GM23338 (cell line): ENCODE results near the gene DIABLO. TPM values are rescaled to one million over a fixed set of nuclear protein-coding genes. Genes with fewer than 3 reads are reported as not detected.

Experiments used
- ATAC-seq: fragments of 200-7000 bp; cut with Tn5 transposase; 3 replicates; pipeline ENCODE4 v1.9.1; 2020
- DNase-seq: peaks from one replicate; pipeline ENCODE4 v3.0.0-alpha.2; 2015; ENCODE audit warnings: low spot score
- H2AFZ ChIP-seq: fragments of 200-600 bp; sonication (generic); 2 replicates; pipeline ENCODE4 v1.8.0; 2016; ENCODE audit warnings: antibody characterized with exemption, mild to moderate bottlenecking, moderate library complexity
- H3F3A ChIP-seq: fragments of 200-600 bp; sonication (generic); replicated peaks from 2 replicates; pipeline ENCODE4 v1.8.0; 2017; ENCODE audit warnings: antibody characterized with exemption, mixed run types, low read depth
- H3K27ac ChIP-seq: fragments of 200-600 bp; sonication (generic); 2 replicates; pipeline ENCODE4 v1.6.1; 2016; ENCODE audit warnings: low read depth
- H3K27me3 ChIP-seq: fragments of 200-600 bp; sonication (generic); 2 replicates; pipeline ENCODE4 v1.8.0; 2016; ENCODE audit warnings: mild to moderate bottlenecking, mixed run types, moderate library complexity; ENCODE audit not compliant: insufficient read depth
- H3K36me3 ChIP-seq: fragments of 200-600 bp; sonication (generic); 2 replicates; pipeline ENCODE4 v1.8.0; 2016; ENCODE audit warnings: mild to moderate bottlenecking; ENCODE audit not compliant: insufficient read depth
- H3K4me1 ChIP-seq: fragments of 200-600 bp; sonication (generic); 2 replicates; pipeline ENCODE4 v1.8.0; 2016; ENCODE audit warnings: mild to moderate bottlenecking, moderate library complexity; ENCODE audit not compliant: insufficient read depth
- H3K4me2 ChIP-seq: fragments of 200-600 bp; sonication (generic); 2 replicates; pipeline ENCODE4 v1.7.1; 2017; ENCODE audit warnings: mixed run types
- H3K4me3 ChIP-seq: fragments of 200-600 bp; sonication (generic); 2 replicates; pipeline ENCODE4 v1.6.1; 2016; ENCODE audit warnings: mixed run types
- H3K79me2 ChIP-seq: fragments of 200-600 bp; sonication (generic); replicated peaks from 2 replicates; pipeline ENCODE4 v1.8.0; 2017; ENCODE audit warnings: mild to moderate bottlenecking; ENCODE audit not compliant: insufficient read depth
- H3K9me2 ChIP-seq: fragments of 200-600 bp; sonication (generic); 2 replicates; pipeline ENCODE4 v1.8.0; 2017; ENCODE audit not compliant: insufficient read depth
- H4K20me1 ChIP-seq: fragments of 200-600 bp; sonication (generic); replicated peaks from 2 replicates; pipeline ENCODE4 v1.8.0; 2017; ENCODE audit warnings: mild to moderate bottlenecking; ENCODE audit not compliant: insufficient read depth
- H3K27ac Mint-ChIP-seq: 2 replicates; pipeline ENCODE4 v1.8.0; 2020; ENCODE audit warnings: inconsistent platforms, mild to moderate bottlenecking, moderate library complexity, mixed read lengths
- H3K27me3 Mint-ChIP-seq: 3 replicates; pipeline ENCODE4 v1.8.0; 2022; ENCODE audit warnings: low read depth, mild to moderate bottlenecking, moderate library complexity, mixed read lengths, inconsistent platforms; ENCODE audit not compliant: insufficient read depth, poor library complexity
- H3K36me3 Mint-ChIP-seq: 3 replicates; pipeline ENCODE4 v1.8.0; 2021; ENCODE audit warnings: low read depth, mild to moderate bottlenecking, inconsistent platforms, moderate library complexity, mixed read lengths
- H3K4me1 Mint-ChIP-seq: 3 replicates; pipeline ENCODE4 v1.8.0; 2020; ENCODE audit warnings: mild to moderate bottlenecking, inconsistent platforms, mixed read lengths
- H3K4me3 Mint-ChIP-seq: 3 replicates; pipeline ENCODE4 v1.8.0; 2021; ENCODE audit warnings: moderate library complexity, mild to moderate bottlenecking, inconsistent platforms, mixed read lengths
- H3K9me3 Mint-ChIP-seq: 3 replicates; pipeline ENCODE4 v1.8.0; 2020; ENCODE audit warnings: moderate library complexity, mild to moderate bottlenecking, inconsistent platforms, mixed read lengths
- CREB1 ChIP-seq: fragments of 250-450 bp; sonication (Bioruptor Pico); IDR thresholded peaks from 2 replicates; pipeline ENCODE4 v1.5.0; 2020; ENCODE audit warnings: low read depth, mild to moderate bottlenecking, moderate library complexity
- ETS1 ChIP-seq: IDR thresholded peaks from 2 replicates; pipeline ENCODE4 v1.6.1; 2016; ENCODE audit warnings: antibody characterized with exemption
- EZH2 ChIP-seq: fragments of 200-600 bp; sonication (generic); IDR thresholded peaks from one replicate; pipeline ENCODE4 v1.8.0; 2017; ENCODE audit warnings: antibody characterized with exemption, mild to moderate bottlenecking, low read depth; ENCODE audit not compliant: unreplicated experiment
- EZH2phosphoT487 ChIP-seq: fragments of 200-600 bp; sonication (generic); IDR thresholded peaks from one replicate; pipeline ENCODE4 v1.8.1; 2018; ENCODE audit warnings: antibody characterized with exemption; ENCODE audit not compliant: unreplicated experiment
- JUNB ChIP-seq: IDR thresholded peaks from one replicate; pipeline ENCODE4 v1.6.1; 2016; ENCODE audit warnings: antibody characterized with exemption; ENCODE audit not compliant: unreplicated experiment
- NANOG ChIP-seq: IDR thresholded peaks from 2 replicates; pipeline ENCODE4 v1.6.1; 2016; ENCODE audit warnings: antibody characterized with exemption, borderline replicate concordance
- POLR2AphosphoS5 ChIP-seq: IDR thresholded peaks from 2 replicates; pipeline ENCODE4 v1.6.1; 2016; ENCODE audit warnings: antibody characterized with exemption, low read depth
- REST ChIP-seq: IDR thresholded peaks from one replicate; pipeline ENCODE4 v1.6.1; 2018; ENCODE audit warnings: antibody characterized with exemption; ENCODE audit not compliant: unreplicated experiment
- STAT1 ChIP-seq: IDR thresholded peaks from one replicate; pipeline ENCODE4 v1.6.1; 2016; ENCODE audit warnings: antibody characterized with exemption; ENCODE audit not compliant: unreplicated experiment
- ZNF114 ChIP-seq: fragments of 250-450 bp; sonication (Bioruptor Pico); IDR thresholded peaks from 2 replicates; pipeline ENCODE4 v1.5.0; 2020; ENCODE audit warnings: mild to moderate bottlenecking, moderate library complexity
- ZNF331 ChIP-seq: fragments of 250-450 bp; sonication (Bioruptor Pico); IDR thresholded peaks from 2 replicates; pipeline ENCODE4 v1.5.0; 2020; ENCODE audit warnings: low read depth, mild to moderate bottlenecking, moderate library complexity
- polyA plus RNA-seq: library from polyadenylated mRNA; unstranded; fragments of >200 nt; fragmentation: Nextera tagmentation; extraction: Ambion mirVana; gene quantifications from 2 replicates; pipeline ENCODE4 v1.2.1, GENCODE V29; 2016
- total RNA-seq: library from RNA; depleted of rRNA; stranded (reverse); fragments of >200 nt; shearing (Covaris generic); gene quantifications from 2 replicates; pipeline ENCODE4 v1.2.3, GENCODE V29; 2014
- TF ChIP-seq, protein P1 (sequence below), 2 experiments: fragments of 200-600 bp in 1 of 2; sonication (generic) in 1 of 2; conservative IDR thresholded peaks; 2 replicates each; pipeline versions ENCODE4 v1.5.1 to v1.6.1; 2016 to 2017; ENCODE audit warnings: antibody characterized with exemption in 2 of 2, low read depth in 2 of 2, mild to moderate bottlenecking in 2 of 2, moderate library complexity in 1 of 2

The DIABLO gene
- total and polyA plus RNA-seq, 2 experiments from 2014 or later, result 72.0 to 82.7 TPM

- ATAC-seq, result no peak
- H3K9me3 Mint-ChIP-seq, result no peaks in the 10 kb centered on the region
- Histone ChIP-seq H3K36me3 (no peaks in the 10 kb centered on the region), H3K27ac (no peak overlapping the region), H3K4me1 (no peaks in the 10 kb centered on the region), H2AFZ (no peak overlapping the region), H3K27me3 (no peaks in the 10 kb centered on the region), H3K4me2 (no peak overlapping the region), H3K9me2 (no peaks in the 10 kb centered on the region), H3K79me2 (no peaks in the 10 kb centered on the region), H4K20me1 (no peaks in the 10 kb centered on the region), H3K4me3 (no peak overlapping the region), H3F3A (no peaks in the 10 kb centered on the region)
- no peaks in the 10 kb centered on the region for H3K36me3 Mint-ChIP-seq
- TF ChIP-seq EZH2 (no peak), POLR2AphosphoS5 (no peak), JUNB (no peak), ZNF331 (CRISPR knock-in tag) (no peak), CREB1 (no peak), EZH2phosphoT487 (no peak), STAT1 (no peak), REST (no peak), NANOG (no peak), ZNF114 (no peak), ETS1 (no peak)
- TF ChIP-seq, protein P1, sequence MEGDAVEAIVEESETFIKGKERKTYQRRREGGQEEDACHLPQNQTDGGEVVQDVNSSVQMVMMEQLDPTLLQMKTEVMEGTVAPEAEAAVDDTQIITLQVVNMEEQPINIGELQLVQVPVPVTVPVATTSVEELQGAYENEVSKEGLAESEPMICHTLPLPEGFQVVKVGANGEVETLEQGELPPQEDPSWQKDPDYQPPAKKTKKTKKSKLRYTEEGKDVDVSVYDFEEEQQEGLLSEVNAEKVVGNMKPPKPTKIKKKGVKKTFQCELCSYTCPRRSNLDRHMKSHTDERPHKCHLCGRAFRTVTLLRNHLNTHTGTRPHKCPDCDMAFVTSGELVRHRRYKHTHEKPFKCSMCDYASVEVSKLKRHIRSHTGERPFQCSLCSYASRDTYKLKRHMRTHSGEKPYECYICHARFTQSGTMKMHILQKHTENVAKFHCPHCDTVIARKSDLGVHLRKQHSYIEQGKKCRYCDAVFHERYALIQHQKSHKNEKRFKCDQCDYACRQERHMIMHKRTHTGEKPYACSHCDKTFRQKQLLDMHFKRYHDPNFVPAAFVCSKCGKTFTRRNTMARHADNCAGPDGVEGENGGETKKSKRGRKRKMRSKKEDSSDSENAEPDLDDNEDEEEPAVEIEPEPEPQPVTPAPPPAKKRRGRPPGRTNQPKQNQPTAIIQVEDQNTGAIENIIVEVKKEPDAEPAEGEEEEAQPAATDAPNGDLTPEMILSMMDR (conservative IDR thresholded peaks at IDR 0.05; ENCODE audit: low read depth in 2 of 2), result no peak
- no peak for DNase-seq
- H3K27ac Mint-ChIP-seq, result no peak overlapping the region
- no peak overlapping the region for H3K4me3 Mint-ChIP-seq
- no peaks in the 10 kb centered on the region for H3K27me3 Mint-ChIP-seq
- H3K4me1 Mint-ChIP-seq, result no peaks in the 10 kb centered on the region
Observed at GRCh38 chr12:122161682-122162081, 64.2 kb downstream of the DIABLO start.
